ENCODE results near the gene ADAD2.
"Not testable (repeated sequence)": the region's sequence is repeated elsewhere in the genome, so short reads cannot be mapped to it uniquely, and the experiment has no call there.

Gene ADAD2

DNA sequence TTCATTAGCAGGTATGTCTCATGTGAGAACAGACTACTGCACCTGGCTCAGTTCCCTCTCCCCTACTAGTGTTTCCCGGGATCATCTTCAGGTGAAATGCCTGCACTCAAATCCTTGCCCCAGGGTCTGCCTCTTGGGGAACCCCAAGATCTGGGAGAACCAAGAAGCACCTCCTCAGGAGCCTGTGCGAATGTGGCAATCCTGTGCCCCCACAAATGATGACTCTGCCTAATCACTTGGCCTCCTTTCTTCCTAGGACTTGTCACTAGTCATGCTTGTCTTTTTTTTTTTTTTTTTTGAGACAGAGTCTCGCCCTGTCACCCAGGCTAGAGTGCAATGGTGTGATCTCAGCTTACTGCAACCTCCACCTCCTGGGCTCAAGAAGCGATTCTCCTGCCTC, 21.7 kb downstream of the ADAD2 start:
- no peak overlapping the region for H3K27ac Mint-ChIP-seq
- no peaks in the 10 kb centered on the region for H3K4me1 Mint-ChIP-seq
- no peaks in the 10 kb centered on the region for H3K9me3 Mint-ChIP-seq
- no peak overlapping the region for H3K4me3 Mint-ChIP-seq
- DNase-seq = no peak
- no peaks in the 10 kb centered on the region for H3K36me3 Mint-ChIP-seq
- CTCF ChIA-PET = no interaction called here
- no peaks in the 10 kb centered on the region for H3K27me3 Mint-ChIP-seq

DNA sequence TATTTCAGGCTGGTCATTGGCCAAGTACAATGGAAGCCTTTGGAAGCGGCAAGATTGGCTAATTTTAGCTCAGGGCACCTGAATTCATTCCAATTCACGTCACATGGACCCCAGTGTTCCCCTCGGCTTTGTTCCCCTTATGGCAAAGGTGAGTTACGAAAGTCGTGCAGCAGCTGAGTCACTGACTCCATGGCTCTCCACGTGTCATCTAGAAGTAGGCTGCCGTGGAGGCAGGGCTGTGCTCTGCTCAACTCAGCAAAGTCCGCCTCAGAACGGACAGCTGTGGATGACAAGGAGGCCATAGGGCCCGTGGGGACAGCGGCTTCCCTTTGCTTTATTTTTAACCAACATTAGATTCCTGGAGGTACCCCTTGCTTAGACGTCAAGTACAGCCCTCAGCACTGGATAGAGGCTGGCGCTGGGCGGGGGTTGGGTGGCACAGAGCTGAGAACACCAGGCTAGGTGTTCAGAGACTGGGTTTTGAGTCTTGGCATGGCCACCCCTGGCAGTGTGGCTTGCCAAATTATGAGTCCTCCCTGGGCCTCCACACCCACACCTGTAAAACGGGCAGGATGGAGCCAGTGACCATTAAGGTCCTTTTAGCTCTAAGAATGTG, 23.6 kb downstream of the ADAD2 start:
- H3K4me1 Mint-ChIP-seq = no peaks in the 10 kb centered on the region
- H3K4me3 Mint-ChIP-seq = no peak overlapping the region
- H3K27me3 Mint-ChIP-seq = no peaks in the 10 kb centered on the region
- no peaks in the 10 kb centered on the region for H3K9me3 Mint-ChIP-seq
- no peak for DNase-seq
- H3K27ac Mint-ChIP-seq = no peak overlapping the region
- no peaks in the 10 kb centered on the region for H3K36me3 Mint-ChIP-seq
- CTCF ChIA-PET = interaction anchor here (1.0 to 1.2 kb wide), 3 partner anchors 11 to 39 kb away, joined by 3 to 4 read pairs (median 3); partner anchors contain the start of gene TAF1C

DNA sequence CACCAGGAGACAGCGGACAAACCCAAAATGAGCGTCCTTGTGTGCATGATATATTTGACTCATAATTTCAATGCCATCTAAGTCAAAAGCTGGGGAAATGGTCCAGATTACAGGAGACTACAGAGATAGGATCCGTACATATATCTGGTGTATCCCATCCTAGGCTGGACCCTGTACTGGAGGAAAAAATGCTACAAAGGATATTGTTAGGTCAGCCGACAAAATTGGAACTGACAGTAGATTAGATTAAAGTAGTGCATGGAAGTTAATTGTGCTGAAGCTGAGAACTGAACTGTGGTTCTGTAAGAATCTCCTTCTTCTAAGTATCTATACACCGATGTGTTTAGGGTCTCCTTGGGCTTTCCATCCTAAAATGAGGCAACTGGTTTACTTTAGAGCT, 24.6 kb downstream of the ADAD2 start:
- CTCF ChIA-PET = interaction anchor here (0.6 kb wide), 1 partner anchor 75 kb away, joined by 3 read pairs; no protein-coding TSS in a partner anchor
- no peaks in the 10 kb centered on the region for H3K9me3 Mint-ChIP-seq
- no peak for DNase-seq
- H3K36me3 Mint-ChIP-seq = no peaks in the 10 kb centered on the region
- H3K27ac Mint-ChIP-seq = no peak overlapping the region
- no peak overlapping the region for H3K4me3 Mint-ChIP-seq
- no peaks in the 10 kb centered on the region for H3K27me3 Mint-ChIP-seq
- no peaks in the 10 kb centered on the region for H3K4me1 Mint-ChIP-seq

DNA sequence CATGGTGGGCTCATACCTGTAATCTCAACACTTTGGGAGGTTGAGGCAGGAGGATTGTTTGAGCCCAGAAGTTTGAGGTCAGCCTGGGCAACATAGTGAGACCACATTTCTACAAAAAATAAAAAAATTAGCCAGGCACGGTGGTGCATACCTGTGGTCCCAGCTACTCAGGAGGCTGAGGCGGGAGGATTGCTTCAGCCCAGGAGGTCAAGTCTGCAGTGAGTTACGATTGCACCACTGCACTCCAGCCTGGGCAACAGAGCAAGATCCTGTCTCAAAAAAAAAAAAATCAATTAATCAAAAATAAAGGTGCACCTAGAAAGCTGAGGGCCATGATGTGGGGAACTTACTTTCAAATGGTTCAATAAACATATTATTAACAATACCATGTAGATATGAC, 25.2 kb downstream of the ADAD2 start:
- H3K27me3 Mint-ChIP-seq, H3K4me1 Mint-ChIP-seq, H3K4me3 Mint-ChIP-seq, H3K9me3 Mint-ChIP-seq, H3K36me3 Mint-ChIP-seq, CTCF ChIA-PET, H3K27ac Mint-ChIP-seq, DNase-seq: not testable (repeated sequence)

DNA sequence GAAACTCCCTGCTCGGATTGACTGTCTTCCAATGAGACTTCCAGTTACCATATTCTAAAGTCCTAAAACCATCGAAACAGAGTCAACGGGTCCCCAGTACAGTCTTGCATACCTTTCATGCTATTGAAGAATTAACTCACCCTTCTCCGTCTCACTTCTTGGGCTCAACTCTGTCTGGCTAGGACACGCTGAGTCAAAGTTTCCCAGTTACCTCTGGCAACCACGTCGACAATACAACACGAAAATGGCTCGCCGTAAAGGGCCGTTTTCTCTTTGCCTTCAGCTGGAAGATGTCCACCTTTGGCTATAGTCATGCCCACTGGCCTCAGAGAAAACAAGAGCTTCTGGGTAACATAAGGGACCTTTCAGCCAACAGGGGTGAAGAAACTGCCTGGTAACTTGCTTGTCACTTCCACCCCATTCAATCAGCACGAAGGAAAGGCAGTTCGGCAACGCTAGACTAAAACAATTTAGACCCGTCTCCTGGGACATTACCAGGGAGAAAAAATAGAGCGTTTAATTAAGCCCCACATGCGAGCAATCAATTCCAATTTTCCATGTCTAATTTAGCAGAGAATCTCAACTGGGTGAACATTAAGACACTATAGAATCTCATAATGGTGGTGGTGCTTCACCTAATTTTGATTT, 27.3 kb downstream of the ADAD2 start:
- DNase-seq = no peak
- Mint-ChIP-seq H3K36me3 (no peaks in the 10 kb centered on the region), H3K9me3 (no peaks in the 10 kb centered on the region), H3K27me3 (peaks cover 6% of the 10 kb centered on the region), H3K4me3 (no peak overlapping the region), H3K27ac (no peak overlapping the region), H3K4me1 (no peaks in the 10 kb centered on the region)
- CTCF ChIA-PET = no interaction called here

DNA sequence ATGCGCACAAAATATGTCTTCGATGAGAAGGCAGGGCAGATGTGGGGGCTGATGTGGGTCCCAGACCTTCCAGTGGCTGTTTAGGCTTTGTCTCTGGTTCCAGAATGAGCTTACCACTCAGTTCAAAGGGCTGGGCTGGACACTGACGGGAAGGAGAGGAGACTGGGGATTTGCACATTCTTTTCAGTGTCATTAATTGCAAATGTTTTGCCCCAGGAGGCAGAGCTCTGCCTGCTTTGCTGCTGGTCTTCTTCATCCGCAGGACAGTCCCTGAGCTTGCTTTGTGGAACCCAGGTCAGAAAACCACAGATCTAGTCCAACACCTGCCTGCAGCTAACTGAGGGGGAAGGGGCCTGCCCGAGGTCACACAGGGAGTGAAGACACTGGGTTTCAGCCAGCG, 28.0 kb downstream of the ADAD2 start:
- Mint-ChIP-seq H3K27me3 (peaks cover 6% of the 10 kb centered on the region), H3K27ac (no peak overlapping the region), H3K9me3 (no peaks in the 10 kb centered on the region), H3K36me3 (no peaks in the 10 kb centered on the region), H3K4me3 (no peak overlapping the region), H3K4me1 (no peaks in the 10 kb centered on the region)
- DNase-seq = no peak
- CTCF ChIA-PET = no interaction called here

DNA sequence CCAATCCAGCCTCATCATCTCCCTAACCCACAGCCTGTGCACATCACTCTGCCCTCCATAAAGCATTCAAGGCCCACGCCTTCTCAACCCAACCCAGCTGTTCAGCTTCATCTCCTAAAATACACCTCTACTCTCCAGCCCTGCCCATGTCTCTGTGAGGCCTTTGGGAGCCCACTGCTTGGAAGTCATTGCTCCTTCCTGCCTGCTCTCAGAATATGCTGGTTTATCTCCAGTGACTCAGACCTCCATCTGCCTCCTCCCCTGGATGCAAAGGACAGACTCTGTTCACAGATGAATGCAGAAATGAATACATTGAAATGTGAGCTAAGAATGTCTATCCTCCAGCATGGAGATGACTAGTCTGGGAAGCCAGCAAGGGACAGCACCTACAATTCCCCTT, 29.9 kb downstream of the ADAD2 start:
- Mint-ChIP-seq H3K27me3 (peaks cover 7% of the 10 kb centered on the region), H3K9me3 (no peaks in the 10 kb centered on the region), H3K4me3 (no peak overlapping the region), H3K27ac (no peak overlapping the region), H3K4me1 (no peaks in the 10 kb centered on the region), H3K36me3 (no peaks in the 10 kb centered on the region)
- no peak for DNase-seq
- CTCF ChIA-PET = no interaction called here

DNA sequence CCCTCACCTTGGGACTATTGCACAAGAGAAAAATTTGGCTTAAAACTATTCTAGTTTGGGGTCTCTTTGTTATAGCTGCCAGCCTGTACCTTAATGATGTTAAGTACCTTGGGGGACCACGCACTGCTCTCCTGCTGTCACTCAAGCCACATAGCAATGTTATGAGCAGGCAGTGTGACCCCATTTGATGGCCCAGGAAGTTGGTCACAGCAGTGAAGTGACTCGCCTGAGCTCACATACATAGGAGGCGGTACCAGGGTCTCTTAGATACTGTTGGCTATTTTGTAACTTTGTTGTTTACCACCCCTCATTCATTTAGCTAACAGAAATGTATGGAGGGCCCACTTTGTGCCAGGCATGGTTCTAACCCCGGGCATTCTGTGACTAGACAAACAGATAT, 32.5 kb downstream of the ADAD2 start:
- Mint-ChIP-seq H3K9me3 (no peaks in the 10 kb centered on the region), H3K4me1 (no peaks in the 10 kb centered on the region), H3K4me3 (no peak overlapping the region), H3K27ac (no peak overlapping the region), H3K27me3 (peaks cover 15% of the 10 kb centered on the region), H3K36me3 (no peaks in the 10 kb centered on the region)
- DNase-seq = no peak
- CTCF ChIA-PET = no interaction called here

DNA sequence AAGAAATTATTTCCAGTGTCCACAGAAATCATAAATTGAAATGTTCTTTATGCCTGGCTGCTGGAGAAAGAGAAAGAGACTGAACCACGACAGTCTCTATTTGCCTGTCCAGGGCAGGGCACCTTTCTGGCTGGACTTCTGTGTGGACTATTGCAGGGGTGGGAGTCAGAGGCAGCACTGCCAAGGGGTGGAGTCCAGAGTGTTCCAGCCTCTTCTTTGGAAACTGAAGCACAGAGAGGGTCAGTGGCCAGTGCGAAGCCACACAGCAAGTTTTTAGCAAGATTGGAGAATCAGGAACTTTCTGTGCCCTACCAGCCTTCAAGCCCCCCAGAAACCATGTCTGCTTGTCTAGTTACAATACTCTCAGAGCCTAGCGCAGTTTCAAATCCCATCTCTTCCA, 33.6 kb downstream of the ADAD2 start:
- H3K36me3 Mint-ChIP-seq = no peaks in the 10 kb centered on the region
- no peaks in the 10 kb centered on the region for H3K9me3 Mint-ChIP-seq
- H3K4me3 Mint-ChIP-seq = no peak overlapping the region
- H3K27ac Mint-ChIP-seq = no peak overlapping the region
- peaks cover 22% of the 10 kb centered on the region for H3K27me3 Mint-ChIP-seq
- no peak for DNase-seq
- H3K4me1 Mint-ChIP-seq = no peaks in the 10 kb centered on the region
- CTCF ChIA-PET = no interaction called here

DNA sequence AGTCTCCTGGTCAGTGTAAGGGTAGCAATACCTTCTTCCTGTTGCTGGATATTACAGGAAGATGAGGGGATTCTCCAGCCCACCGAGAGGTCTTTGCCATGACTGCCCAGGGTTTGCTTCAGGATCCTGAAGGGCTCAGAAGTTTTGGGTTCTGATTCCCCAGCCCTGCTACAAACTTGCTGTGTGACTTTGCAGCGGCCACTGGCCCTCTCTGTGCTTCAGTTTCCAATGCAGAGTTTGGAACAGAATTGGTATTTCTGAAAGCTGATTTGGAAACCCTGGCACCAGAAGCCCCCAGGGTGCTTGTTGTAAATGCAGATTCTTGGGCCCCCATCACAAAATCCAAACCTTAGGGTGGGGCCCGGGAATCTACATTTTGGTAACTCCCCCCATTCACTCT, 34.2 kb downstream of the ADAD2 start:
- no peak overlapping the region for H3K27ac Mint-ChIP-seq
- H3K9me3 Mint-ChIP-seq = no peaks in the 10 kb centered on the region
- H3K27me3 Mint-ChIP-seq = peaks cover 22% of the 10 kb centered on the region
- CTCF ChIA-PET = no interaction called here
- DNase-seq = no peak
- no peaks in the 10 kb centered on the region for H3K4me1 Mint-ChIP-seq
- H3K4me3 Mint-ChIP-seq = no peak overlapping the region
- H3K36me3 Mint-ChIP-seq = no peaks in the 10 kb centered on the region

DNA sequence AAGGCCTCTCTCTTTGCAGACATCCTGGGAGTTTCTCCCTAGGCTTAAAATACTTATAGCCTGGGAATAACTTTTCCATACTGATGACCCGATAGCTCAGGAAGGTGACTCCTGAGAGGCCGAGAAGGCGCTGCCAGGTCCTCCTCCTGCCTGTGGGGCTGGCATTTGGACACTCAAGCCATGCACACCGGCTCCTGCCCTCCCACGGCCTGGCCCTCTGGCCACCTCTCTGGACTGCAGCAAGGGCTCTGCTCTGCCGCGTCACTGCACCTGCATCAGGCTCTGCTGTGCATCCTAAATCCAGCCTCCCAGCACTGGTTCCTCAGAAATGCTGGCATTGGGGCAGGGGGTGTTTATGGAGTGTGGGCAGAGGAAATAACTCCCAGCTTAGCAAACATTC, 34.6 kb downstream of the ADAD2 start:
- Mint-ChIP-seq H3K27ac (no peak overlapping the region), H3K27me3 (peaks cover 22% of the 10 kb centered on the region), H3K4me1 (no peaks in the 10 kb centered on the region), H3K4me3 (no peak overlapping the region), H3K9me3 (no peaks in the 10 kb centered on the region), H3K36me3 (no peaks in the 10 kb centered on the region)
- CTCF ChIA-PET = interaction anchor here (1.4 kb wide), 1 partner anchor 397 kb away, joined by 4 read pairs; no protein-coding TSS in a partner anchor
- DNase-seq = no peak

DNA sequence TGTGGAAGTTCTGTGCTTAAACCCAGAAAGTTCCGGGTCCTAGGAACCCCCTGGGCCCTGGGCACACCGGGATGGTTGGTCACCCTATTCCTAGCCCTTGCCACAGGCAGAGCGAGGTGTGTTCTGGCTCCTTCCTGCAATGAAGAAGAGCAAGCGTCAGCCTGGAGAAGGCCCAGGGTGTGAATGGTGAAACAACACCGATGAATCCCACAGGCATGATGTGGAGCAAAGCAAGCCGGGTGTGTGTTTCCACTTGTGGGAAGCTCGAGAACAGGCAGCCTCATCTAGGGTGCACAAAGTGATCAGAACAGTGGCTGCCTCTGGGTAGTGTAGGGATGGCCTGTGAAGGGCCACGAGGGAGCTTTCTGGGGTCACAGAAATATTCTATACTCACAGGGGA, 35.1 kb downstream of the ADAD2 start:
- CTCF ChIA-PET = interaction anchor here (0.6 to 1.4 kb wide), 3 partner anchors 40 to 397 kb away, joined by 3 to 4 read pairs (median 4); no protein-coding TSS in a partner anchor
- peaks cover 23% of the 10 kb centered on the region for H3K27me3 Mint-ChIP-seq
- no peaks in the 10 kb centered on the region for H3K4me1 Mint-ChIP-seq
- DNase-seq = no peak
- H3K4me3 Mint-ChIP-seq = no peak overlapping the region
- H3K36me3 Mint-ChIP-seq = no peaks in the 10 kb centered on the region
- no peak overlapping the region for H3K27ac Mint-ChIP-seq
- H3K9me3 Mint-ChIP-seq = no peaks in the 10 kb centered on the region

DNA sequence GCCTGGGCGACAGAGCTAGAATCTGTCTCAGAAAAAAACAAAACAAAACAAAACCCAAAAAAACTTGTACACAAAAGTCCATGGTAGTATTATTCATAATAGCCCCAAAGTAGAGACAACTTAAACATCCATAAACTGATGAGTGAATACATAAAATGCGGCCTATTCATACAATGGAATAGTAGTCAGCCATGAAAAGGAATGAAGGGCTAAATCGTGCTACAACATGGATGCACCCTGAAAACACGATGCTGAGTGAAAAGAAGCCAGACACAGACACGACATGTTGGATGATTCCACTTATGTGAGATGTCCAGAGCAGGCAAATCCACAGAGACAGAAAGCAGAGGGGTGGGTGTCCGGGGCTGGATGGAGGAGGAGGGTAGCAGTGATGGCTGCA, 36.6 kb downstream of the ADAD2 start:
- H3K9me3 Mint-ChIP-seq = no peaks in the 10 kb centered on the region
- H3K4me3 Mint-ChIP-seq = no peak overlapping the region
- CTCF ChIA-PET = interaction anchor here (1.0 kb wide), 1 partner anchor 162 kb away, joined by 3 read pairs; no protein-coding TSS in a partner anchor
- H3K4me1 Mint-ChIP-seq = no peaks in the 10 kb centered on the region
- no peak overlapping the region for H3K27ac Mint-ChIP-seq
- DNase-seq = no peak
- peaks cover 30% of the 10 kb centered on the region for H3K27me3 Mint-ChIP-seq
- no peaks in the 10 kb centered on the region for H3K36me3 Mint-ChIP-seq

DNA sequence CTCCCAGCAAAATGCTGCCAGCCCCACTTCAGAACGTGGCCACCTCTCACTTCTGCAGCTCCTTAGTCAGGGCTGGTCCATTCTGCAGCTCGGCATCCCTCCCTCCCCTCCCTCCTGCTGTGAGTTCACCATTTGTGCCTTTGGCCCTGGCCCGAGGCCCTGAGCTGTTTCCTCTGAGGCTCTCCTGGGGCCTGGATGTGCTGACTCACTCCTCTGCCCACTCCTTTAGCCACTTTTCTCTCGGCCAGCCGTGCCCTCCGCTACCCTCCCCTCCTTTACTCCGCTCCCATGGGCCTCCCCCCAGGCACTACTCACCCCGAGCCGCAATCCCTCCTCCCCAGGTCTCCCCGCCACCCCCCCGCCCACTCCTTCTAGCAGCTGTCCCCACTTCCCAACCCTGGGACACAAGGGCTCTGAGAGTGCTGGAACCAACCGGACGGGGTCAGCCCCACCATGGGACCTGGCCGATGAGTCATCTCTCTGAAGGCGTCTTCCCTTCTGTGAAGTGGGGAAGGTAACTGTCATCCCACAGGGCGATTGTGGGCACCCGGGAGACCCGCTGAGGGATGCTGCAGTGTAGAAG, 37.4 kb downstream of the ADAD2 start:
- Mint-ChIP-seq H3K27ac (no peak overlapping the region), H3K4me1 (no peaks in the 10 kb centered on the region), H3K36me3 (no peaks in the 10 kb centered on the region), H3K27me3 (peaks cover 36% of the 10 kb centered on the region), H3K4me3 (no peak overlapping the region), H3K9me3 (no peaks in the 10 kb centered on the region)
- CTCF ChIA-PET = no interaction called here
- DNase-seq = no peak

DNA sequence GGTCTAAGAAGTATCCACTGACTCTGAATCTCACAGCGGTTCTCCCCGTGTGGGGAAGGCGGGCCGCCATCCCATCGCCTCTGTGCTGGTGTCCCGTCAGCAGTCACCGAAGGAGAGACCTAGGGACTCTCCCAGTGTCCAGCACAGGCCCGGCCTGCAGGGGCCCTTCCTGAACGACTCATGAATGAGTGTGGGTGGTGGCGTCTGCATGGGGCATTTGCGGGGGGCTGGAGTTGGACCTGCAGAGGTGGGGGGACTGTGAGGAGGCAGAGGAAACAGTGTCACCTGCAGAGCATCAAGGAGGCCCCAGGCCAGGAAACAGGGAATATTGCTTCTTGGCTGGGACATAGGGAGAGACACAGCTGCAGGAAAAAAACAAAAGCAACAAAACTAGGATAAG, 38.5 kb downstream of the ADAD2 start:
- Mint-ChIP-seq H3K4me1 (no peaks in the 10 kb centered on the region), H3K36me3 (no peaks in the 10 kb centered on the region)

More for the DNA sequence above, 38.5 kb downstream of the ADAD2 start:
- CTCF ChIA-PET = no interaction called here
- H3K27ac Mint-ChIP-seq = peak overlapping the region; percentile 45
- no peak overlapping the region for H3K4me3 Mint-ChIP-seq
- H3K9me3 Mint-ChIP-seq = no peaks in the 10 kb centered on the region
- DNase-seq = no peak
- H3K27me3 Mint-ChIP-seq = peaks cover 45% of the 10 kb centered on the region
